Hepatocyte (in vitro differentiated cells): Measurements from ENCODE around the gene CARD18. TPM values are rescaled to one million over a fixed set of nuclear protein-coding genes. Genes with fewer than 3 reads are reported as not detected.

Source experiments
- DNase-seq: peaks from one replicate; pipeline ENCODE4 v3.0.0-alpha.2; 2016; ENCODE audit warnings: low spot score
- H2AFZ ChIP-seq: fragments of 200-600 bp; sonication (generic); 2 replicates; pipeline ENCODE4 v1.6.0; 2016; ENCODE audit warnings: antibody characterized with exemption, mild to moderate bottlenecking
- H3K27ac ChIP-seq: fragments of 200-600 bp; sonication (generic); 2 replicates; pipeline ENCODE4 v1.5.1; 2016; ENCODE audit warnings: mild to moderate bottlenecking
- H3K27me3 ChIP-seq: fragments of 200-600 bp; sonication (generic); 2 replicates; pipeline ENCODE4 v1.6.1; 2016
- H3K36me3 ChIP-seq: fragments of 200-600 bp; sonication (generic); replicated peaks from 2 replicates; pipeline ENCODE4 v1.5.1; 2016; ENCODE audit warnings: low read depth; ENCODE audit not compliant: insufficient read depth
- H3K4me1 ChIP-seq: fragments of 200-600 bp; sonication (generic); 2 replicates; pipeline ENCODE4 v1.5.1; 2016; ENCODE audit warnings: mild to moderate bottlenecking, moderate library complexity; ENCODE audit not compliant: insufficient read depth
- H3K4me2 ChIP-seq: fragments of 200-600 bp; sonication (generic); 2 replicates; pipeline ENCODE4 v1.6.0; 2016
- H3K4me3 ChIP-seq: fragments of 200-600 bp; sonication (generic); 2 replicates; pipeline ENCODE4 v1.5.1; 2016; ENCODE audit warnings: mild to moderate bottlenecking
- H3K79me2 ChIP-seq: fragments of 200-600 bp; sonication (generic); 2 replicates; pipeline ENCODE4 v1.6.0; 2017; ENCODE audit warnings: mild to moderate bottlenecking
- H3K9me2 ChIP-seq: fragments of 200-600 bp; sonication (generic); replicated peaks from 2 replicates; pipeline ENCODE4 v1.6.0; 2017; ENCODE audit warnings: mild to moderate bottlenecking; ENCODE audit not compliant: insufficient read depth
- H3K9me3 ChIP-seq: fragments of 200-600 bp; sonication (generic); 2 replicates; pipeline ENCODE4 v1.5.1; 2016; ENCODE audit warnings: low read depth, mild to moderate bottlenecking
- H4K20me1 ChIP-seq: fragments of 200-600 bp; sonication (generic); 2 replicates; pipeline ENCODE4 v1.6.0; 2016; ENCODE audit warnings: mild to moderate bottlenecking; ENCODE audit not compliant: insufficient read depth, poor library complexity, severe bottlenecking
- EZH2 ChIP-seq: fragments of 200-600 bp; sonication (generic); IDR thresholded peaks from 2 replicates; pipeline ENCODE4 v1.6.1; 2016; ENCODE audit warnings: antibody characterized with exemption, mild to moderate bottlenecking, borderline replicate concordance
- EZH2phosphoT487 ChIP-seq: fragments of 200-600 bp; sonication (generic); IDR thresholded peaks from one replicate; pipeline ENCODE4 v1.6.1; 2018; ENCODE audit warnings: antibody characterized with exemption, mild to moderate bottlenecking, low read depth, moderate library complexity; ENCODE audit not compliant: unreplicated experiment, severe bottlenecking
- WGBS: methylation state at CpG from one replicate; pipeline ENCODE4 v1.1.6; 2016; ENCODE audit warnings: low lambda C conversion rate; ENCODE audit errors: missing lambda C conversion rate; 5-methylcytosine and 5-hydroxymethylcytosine counted together
- polyA plus RNA-seq: library from polyadenylated mRNA; unstranded; fragments of >200 nt; fragmentation: Nextera tagmentation; extraction: Ambion mirVana; gene quantifications from 2 replicates; pipeline ENCODE4 v1.2.1, GENCODE V29; 2016
- total RNA-seq: library from RNA; depleted of rRNA; stranded (reverse); fragments of >200 nt; gene quantifications from 2 replicates; pipeline ENCODE4 v1.2.3, GENCODE V29; 2014
- TF ChIP-seq, protein P1 (sequence below): fragments of 200-600 bp; sonication (generic); IDR thresholded peaks from 2 replicates; pipeline ENCODE4 v1.5.1; 2016; ENCODE audit warnings: antibody characterized with exemption, mild to moderate bottlenecking; ENCODE audit not compliant: poor library complexity

The CARD18 gene
- total and polyA plus RNA-seq, 2 experiments from 2014 or later = not detected

DNA sequence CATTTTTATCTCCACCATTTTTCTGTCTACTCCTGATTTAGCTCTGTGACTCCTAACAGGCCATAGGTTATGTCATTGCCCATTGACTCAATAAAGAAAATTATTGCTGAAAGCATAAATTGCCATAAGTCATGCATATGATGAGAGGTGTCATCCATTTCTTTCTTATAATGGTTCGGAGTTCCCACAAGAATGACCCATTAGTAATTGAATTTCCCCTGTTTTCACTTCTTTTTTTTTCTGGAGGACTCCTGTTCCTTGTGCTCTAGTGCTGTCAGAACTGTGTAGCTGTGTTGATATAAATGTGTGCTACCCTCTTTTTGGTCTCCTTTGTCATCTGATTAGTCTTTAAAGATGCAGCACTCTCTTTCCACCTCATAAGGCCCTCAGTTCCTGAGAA, 22.9 kb upstream of the CARD18 start:
- no peaks in the 10 kb centered on the region for H3K27me3 ChIP-seq
- 3% methylated on average over 1 of the region's 1 CpG for WGBS
- H4K20me1 ChIP-seq = no peaks in the 10 kb centered on the region
- H3K9me2 ChIP-seq = no peaks in the 10 kb centered on the region
- no peaks in the 10 kb centered on the region for H3K9me3 ChIP-seq
- no peak overlapping the region for H3K4me2 ChIP-seq
- DNase-seq = no peak
- H3K4me3 ChIP-seq = no peak overlapping the region
- no peak overlapping the region for H2AFZ ChIP-seq
- no peaks in the 10 kb centered on the region for H3K36me3 ChIP-seq
- no peak overlapping the region for H3K27ac ChIP-seq
- H3K4me1 ChIP-seq = no peaks in the 10 kb centered on the region
- TF ChIP-seq EZH2 = no peak
- TF ChIP-seq, protein P1, sequence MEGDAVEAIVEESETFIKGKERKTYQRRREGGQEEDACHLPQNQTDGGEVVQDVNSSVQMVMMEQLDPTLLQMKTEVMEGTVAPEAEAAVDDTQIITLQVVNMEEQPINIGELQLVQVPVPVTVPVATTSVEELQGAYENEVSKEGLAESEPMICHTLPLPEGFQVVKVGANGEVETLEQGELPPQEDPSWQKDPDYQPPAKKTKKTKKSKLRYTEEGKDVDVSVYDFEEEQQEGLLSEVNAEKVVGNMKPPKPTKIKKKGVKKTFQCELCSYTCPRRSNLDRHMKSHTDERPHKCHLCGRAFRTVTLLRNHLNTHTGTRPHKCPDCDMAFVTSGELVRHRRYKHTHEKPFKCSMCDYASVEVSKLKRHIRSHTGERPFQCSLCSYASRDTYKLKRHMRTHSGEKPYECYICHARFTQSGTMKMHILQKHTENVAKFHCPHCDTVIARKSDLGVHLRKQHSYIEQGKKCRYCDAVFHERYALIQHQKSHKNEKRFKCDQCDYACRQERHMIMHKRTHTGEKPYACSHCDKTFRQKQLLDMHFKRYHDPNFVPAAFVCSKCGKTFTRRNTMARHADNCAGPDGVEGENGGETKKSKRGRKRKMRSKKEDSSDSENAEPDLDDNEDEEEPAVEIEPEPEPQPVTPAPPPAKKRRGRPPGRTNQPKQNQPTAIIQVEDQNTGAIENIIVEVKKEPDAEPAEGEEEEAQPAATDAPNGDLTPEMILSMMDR = no peak
- no peak for TF ChIP-seq EZH2phosphoT487
- H3K79me2 ChIP-seq = no peaks in the 10 kb centered on the region

DNA sequence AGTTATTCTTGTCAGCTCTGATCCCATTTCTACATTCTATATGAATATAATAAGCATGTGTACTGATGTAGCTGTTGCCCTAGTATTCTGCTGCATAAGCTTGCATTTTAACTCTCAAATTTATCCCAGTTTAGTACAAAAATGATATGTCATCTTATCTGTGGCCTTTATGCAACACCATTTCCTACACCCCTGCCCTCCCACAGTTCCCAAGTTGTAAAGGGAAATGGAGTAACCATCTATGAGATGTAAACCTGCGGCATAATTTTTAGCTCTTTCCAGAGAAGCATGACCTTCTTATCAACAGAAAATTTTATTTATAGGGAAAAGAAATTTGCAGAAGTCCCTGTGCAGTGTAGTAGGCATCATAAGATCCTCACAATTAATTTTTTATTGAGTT, 18.9 kb upstream of the CARD18 start:
- Histone ChIP-seq H3K9me3 (no peaks in the 10 kb centered on the region), H3K9me2 (no peaks in the 10 kb centered on the region), H4K20me1 (no peaks in the 10 kb centered on the region), H3K27ac (no peak overlapping the region), H3K4me2 (no peak overlapping the region), H3K36me3 (no peaks in the 10 kb centered on the region), H3K4me3 (no peak overlapping the region), H3K27me3 (no peaks in the 10 kb centered on the region), H3K79me2 (no peaks in the 10 kb centered on the region), H2AFZ (no peak overlapping the region), H3K4me1 (no peaks in the 10 kb centered on the region)
- no peak for DNase-seq
- 96% methylated on average over 1 of the region's 1 CpG for WGBS
- TF ChIP-seq, protein P1 = no peak
- TF ChIP-seq EZH2phosphoT487 (no peak), EZH2 (no peak)

DNA sequence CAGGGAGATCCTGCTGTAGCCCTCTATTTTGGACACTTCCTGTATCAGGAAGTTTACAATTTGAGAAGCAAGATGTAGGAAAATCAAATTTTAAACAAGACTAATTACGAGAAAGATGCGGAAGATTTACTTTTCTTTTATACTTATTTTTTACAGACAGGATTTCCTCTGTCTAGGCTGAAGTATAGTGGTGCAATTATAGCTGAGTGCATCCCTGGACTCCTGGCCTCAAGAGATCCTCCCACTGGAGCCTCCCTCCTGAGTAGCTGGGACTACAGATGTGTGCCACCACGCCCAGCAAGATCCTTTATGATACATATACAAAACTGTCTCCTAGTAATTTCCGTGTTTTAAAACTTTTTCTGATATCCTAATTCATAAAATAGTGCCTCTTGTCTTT, 17.2 kb upstream of the CARD18 start:
- DNase-seq = no peak
- no peaks in the 10 kb centered on the region for H3K4me1 ChIP-seq
- no peaks in the 10 kb centered on the region for H3K79me2 ChIP-seq
- no peak overlapping the region for H3K4me3 ChIP-seq
- no peak overlapping the region for H3K4me2 ChIP-seq
- H3K36me3 ChIP-seq = no peaks in the 10 kb centered on the region
- no peaks in the 10 kb centered on the region for H3K9me2 ChIP-seq
- WGBS = 90% methylated on average over 4 of the region's 4 CpGs
- no peaks in the 10 kb centered on the region for H3K9me3 ChIP-seq
- no peak overlapping the region for H3K27ac ChIP-seq
- no peak overlapping the region for H2AFZ ChIP-seq
- no peaks in the 10 kb centered on the region for H3K27me3 ChIP-seq
- no peaks in the 10 kb centered on the region for H4K20me1 ChIP-seq
- no peak for TF ChIP-seq EZH2phosphoT487
- TF ChIP-seq EZH2 = no peak
- TF ChIP-seq, protein P1 = no peak

DNA sequence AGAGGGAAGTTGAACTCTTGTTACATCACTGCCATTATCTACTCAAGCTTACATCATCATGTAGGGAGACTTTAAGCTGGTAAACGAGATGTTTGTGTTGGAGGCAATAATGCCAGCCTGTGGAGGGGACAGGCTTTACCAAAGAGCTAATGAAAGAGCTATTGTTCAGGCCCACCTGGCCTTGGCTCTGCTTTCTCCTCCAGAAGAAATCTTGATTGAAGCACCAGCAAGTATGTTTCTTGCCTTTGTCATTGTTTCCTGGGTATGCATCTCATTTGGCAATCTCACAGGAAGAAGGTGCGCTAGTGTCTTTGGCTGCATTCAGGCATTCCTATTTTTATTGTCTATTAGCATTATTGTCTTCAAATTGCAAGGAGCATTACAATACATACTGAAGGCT, 16.7 kb upstream of the CARD18 start:
- H3K79me2 ChIP-seq = no peaks in the 10 kb centered on the region
- no peaks in the 10 kb centered on the region for H3K27me3 ChIP-seq
- WGBS = 83% methylated on average over 2 of the region's 2 CpGs
- H4K20me1 ChIP-seq = no peaks in the 10 kb centered on the region
- TF ChIP-seq, protein P1 = no peak
- TF ChIP-seq EZH2phosphoT487 (no peak), EZH2 (no peak)
- no peak overlapping the region for H3K27ac ChIP-seq
- DNase-seq = no peak
- H3K4me2 ChIP-seq = no peak overlapping the region
- H2AFZ ChIP-seq = no peak overlapping the region
- no peaks in the 10 kb centered on the region for H3K4me1 ChIP-seq
- no peaks in the 10 kb centered on the region for H3K9me2 ChIP-seq
- H3K4me3 ChIP-seq = no peak overlapping the region
- H3K36me3 ChIP-seq = no peaks in the 10 kb centered on the region
- no peaks in the 10 kb centered on the region for H3K9me3 ChIP-seq
